IPS DF 19.7 (cell line): ENCODE results near the gene SETD7.

Experiments used
- DNase-seq: peaks from one replicate; pipeline ENCODE4 v3.0.0-alpha.2; 2013; ENCODE audit warnings: low read depth, low spot score

The SETD7 gene

GRCh38 chr4:139509727-139510410 lies 46.1 kb downstream of the SETD7 start:
- no peak for DNase-seq

DNA sequence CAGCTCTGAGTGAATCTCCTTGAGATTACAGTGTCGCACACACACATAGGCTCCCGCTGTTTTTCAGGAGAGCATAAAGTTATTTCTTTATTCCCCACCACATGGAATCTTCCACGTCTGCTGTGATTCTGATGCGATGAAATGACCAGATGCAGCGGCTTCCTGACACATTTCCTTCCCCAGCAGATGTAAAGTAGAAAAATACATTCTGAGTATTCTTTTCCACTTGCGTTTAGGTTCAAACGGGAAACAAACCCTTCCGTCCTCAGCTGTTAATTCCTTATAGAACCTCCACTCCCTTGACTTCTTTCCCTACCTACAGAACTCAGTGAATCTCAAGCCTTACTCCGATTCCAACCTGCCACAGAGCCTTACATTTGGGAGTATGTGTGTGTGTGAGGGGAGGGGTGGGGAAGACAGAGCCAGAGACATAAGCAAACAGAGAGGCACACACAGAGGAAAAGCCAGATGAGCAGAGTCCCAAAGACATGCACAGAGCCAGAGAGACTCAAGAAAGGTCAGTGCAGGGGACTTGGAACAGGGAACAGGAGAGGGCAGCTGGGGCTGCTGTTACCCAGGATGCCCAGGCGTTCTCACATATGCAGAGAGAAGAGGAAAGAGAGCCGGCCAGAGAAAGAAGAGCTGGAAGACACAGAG lies 47.3 kb downstream of the SETD7 start:
- DNase-seq = no peak

DNA sequence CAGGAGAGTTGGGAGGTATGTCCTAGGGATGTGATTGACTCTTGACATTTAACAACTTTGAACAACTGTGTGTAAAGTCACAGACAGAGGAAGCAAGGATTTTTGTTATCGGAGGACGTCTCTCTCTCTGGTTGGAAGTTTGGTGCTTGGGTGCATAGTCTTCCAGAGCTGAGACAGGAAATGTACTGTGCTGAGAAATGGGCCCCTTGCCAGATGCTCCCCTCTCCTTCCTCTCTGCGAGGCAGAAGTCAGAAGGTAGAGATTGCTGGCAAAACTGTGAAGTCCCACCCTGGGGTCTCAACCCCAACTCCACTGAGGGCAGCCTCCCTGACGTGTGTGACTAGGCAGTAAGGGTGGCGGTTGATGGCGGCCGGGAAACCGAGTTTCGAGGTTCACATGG lies 49.2 kb downstream of the SETD7 start:
- DNase-seq = no peak

- DNase-seq = no peak
Observed at GRCh38 chr4:139503622-139504166, 52.3 kb downstream of the SETD7 start.

GRCh38 chr4:139501927-139502899 lies 53.8 kb downstream of the SETD7 start:
- DNase-seq = no peak

DNA sequence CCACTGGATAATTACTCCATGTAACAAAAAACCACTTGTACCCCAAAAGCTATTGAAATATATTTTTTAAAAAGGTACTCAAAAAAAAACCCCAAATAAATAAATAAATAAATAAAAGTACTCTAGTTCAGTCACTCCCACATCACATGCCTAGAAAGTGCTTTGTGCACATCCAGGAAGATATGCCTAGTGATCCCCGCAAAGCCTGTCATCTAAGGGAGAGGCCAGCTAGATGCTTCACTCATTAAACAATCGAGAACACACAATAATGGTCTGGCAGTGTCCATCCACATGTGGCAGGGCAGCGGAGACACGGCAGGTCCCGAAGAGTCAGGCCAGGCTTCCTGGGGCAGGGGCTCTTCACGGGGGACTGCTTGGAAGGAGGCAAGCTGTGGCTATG lies 54.5 kb downstream of the SETD7 start:
- DNase-seq = no peak

DNA sequence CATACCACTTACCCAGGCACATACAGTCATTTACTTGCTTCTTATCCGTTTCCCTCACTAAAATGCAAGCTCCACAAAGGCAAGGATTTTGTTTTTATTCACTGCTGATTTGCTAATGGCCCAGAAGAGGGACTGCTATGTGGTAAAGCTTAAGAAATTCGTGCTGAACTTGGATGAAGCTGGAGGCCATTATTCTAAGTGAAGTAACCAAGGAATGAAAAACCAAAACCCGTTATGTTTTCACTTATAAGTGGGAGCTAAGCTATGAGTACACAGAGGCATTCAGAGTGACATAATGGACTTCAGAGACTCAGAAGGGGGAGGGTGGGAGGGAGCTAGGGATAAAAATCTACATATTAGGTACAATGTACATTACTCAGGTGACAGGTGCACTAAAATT lies 54.9 kb downstream of the SETD7 start:
- no peak for DNase-seq

GRCh38 chr4:139499186-139499585 lies 56.8 kb downstream of the SETD7 start:
- no peak for DNase-seq

GRCh38 chr4:139493176-139493575 lies 62.8 kb downstream of the SETD7 start:
- DNase-seq = no peak

GRCh38 chr4:139492429-139492828 lies 63.6 kb downstream of the SETD7 start:
- DNase-seq = peak; percentile 38

GRCh38 chr4:139489638-139490037 lies 66.4 kb downstream of the SETD7 start:
- DNase-seq = no peak

GRCh38 chr4:139488442-139488841 lies 67.6 kb downstream of the SETD7 start:
- DNase-seq = no peak

DNA sequence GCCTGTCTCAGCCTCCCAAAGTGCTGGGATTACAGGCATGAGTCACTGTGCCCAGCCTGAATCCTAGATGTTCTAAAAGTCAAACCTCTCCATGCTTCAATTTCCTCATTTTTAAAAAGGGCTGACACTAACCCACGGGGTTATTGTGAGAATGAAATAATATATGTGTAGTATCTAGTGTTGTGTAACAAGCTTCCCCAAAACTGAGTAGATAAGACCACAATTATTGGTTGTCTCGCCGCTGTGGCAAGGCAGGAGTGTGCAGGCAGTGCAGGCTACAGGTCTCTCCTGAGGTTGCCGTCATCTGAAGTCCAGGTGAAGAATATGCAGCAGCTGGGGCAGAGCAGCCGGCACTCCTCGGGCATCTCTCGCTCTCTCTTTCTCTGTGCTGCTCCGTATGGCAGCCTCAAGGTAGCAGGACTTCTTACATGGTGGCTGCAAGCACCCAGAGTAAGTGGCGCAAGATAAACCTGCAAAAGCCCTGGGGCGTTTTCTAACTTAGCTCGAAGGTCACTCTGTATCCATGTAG lies 71.2 kb downstream of the SETD7 start:
- no peak for DNase-seq

- no peak for DNase-seq
Observed at GRCh38 chr4:139483000-139483399, 73.0 kb downstream of the SETD7 start.

- DNase-seq = no peak
Observed at GRCh38 chr4:139481465-139481864, 74.6 kb downstream of the SETD7 start.

- DNase-seq = no peak
Observed at GRCh38 chr4:139476363-139476762, 79.7 kb downstream of the SETD7 start.

- no peak for DNase-seq
Observed at GRCh38 chr4:139472852-139473251, 83.2 kb downstream of the SETD7 start.

DNA sequence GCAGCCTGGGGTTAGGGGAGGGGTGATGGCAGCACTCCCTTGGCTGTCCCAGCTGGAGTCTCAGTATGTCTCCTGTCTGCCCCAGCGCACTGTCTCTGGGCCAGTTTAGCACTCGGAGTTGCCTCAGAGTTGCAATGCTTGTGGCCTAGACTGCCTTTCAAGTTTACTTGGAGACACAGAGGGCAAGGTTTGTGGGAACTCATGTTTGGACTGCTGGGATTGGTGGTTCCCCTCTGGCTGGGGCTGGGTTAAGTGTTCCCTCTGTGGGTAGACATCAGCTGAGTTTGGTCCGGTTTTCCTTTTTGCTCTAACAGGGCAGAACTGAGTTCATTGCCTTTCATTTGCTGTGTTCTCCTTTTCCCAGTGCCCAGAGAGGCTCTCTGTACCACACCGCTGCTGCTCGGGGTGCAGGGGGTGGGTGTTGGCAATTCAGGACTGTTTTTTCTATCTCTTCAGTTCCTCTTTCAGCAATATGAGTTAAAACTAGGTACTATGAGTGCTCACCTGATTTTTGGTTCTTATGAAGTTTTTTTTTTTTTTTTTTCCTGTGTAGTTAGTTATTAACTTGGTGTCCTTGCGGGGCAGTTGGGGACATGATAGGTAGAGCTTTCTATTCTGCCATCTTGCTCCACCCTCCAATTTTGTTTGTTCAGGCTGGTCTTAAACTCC lies 84.9 kb downstream of the SETD7 start:
- no peak for DNase-seq

- no peak for DNase-seq
Observed at GRCh38 chr4:139470295-139470694, 85.7 kb downstream of the SETD7 start.

DNA sequence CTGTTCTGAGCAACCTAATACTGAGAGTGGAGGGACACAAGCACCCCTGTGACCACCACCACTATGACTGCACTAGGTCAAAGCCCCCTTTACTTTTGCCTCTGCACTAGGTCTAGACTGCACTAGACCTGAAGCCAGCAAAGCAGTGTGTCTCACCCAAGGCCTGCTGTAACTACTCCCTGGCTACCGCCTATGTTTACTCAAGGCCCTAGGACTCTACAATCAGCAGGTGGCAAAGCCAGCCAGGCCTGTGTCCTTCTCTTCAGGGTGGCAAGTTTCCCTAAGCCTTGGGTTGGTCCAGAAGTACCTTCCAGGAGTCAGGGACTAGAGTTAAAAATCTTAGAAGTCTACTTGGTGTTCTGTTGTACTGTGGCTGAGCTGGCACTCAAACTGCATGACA lies 86.2 kb downstream of the SETD7 start:
- DNase-seq = no peak

DNA sequence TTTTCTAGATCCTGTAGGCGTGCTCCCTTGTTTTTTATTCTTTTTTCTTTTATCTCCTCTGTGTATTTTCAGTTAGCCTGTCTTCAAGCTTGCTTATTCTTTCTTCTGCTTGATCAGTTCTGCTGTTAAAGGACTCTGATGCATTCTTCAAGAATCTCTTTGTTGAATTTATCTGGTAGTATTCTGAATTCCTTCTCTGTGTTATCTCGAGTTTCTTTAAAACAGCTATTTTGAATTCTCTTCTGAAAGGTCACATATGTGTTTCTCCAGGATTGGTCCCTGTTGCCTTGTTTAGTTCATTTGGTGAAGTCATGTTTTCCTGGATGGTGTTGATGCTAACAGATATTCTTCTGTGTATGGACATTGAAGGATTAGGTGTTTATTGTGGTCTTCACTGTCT lies 86.8 kb downstream of the SETD7 start:
- no peak for DNase-seq
